GM10248 (cell line): ENCODE data around the gene RGS19.

ENCODE experiments used
- CTCF ChIA-PET: fragments of 300-600 bp; sonication (Branson Sonifier 250); formaldehyde crosslinking; extraction: SDS; loops from one replicate; lab custom pipeline; 2021; ENCODE audit warnings: antibody characterized with exemption; lab: Yijun Ruan, JAX
- POLR2A ChIA-PET: fragments of 350-650 bp; sonication (Branson Sonifier 250); formaldehyde crosslinking; extraction: SDS; loops from one replicate; lab custom pipeline; 2020; ENCODE audit warnings: antibody characterized with exemption; lab: Yijun Ruan, JAX
- DNase-seq: peaks from one replicate; pipeline ENCODE4 v3.0.0; 2012; ENCODE audit errors: extremely low spot score
- TF ChIP-seq, protein P1 (sequence below): IDR thresholded peaks from 2 replicates; pipeline ENCODE4 v1.5.1; 2012; ENCODE audit warnings: mild to moderate bottlenecking, low read depth; ENCODE audit errors: extremely low read depth, missing control alignments, control extremely low read depth

RGS19 gene

DNA sequence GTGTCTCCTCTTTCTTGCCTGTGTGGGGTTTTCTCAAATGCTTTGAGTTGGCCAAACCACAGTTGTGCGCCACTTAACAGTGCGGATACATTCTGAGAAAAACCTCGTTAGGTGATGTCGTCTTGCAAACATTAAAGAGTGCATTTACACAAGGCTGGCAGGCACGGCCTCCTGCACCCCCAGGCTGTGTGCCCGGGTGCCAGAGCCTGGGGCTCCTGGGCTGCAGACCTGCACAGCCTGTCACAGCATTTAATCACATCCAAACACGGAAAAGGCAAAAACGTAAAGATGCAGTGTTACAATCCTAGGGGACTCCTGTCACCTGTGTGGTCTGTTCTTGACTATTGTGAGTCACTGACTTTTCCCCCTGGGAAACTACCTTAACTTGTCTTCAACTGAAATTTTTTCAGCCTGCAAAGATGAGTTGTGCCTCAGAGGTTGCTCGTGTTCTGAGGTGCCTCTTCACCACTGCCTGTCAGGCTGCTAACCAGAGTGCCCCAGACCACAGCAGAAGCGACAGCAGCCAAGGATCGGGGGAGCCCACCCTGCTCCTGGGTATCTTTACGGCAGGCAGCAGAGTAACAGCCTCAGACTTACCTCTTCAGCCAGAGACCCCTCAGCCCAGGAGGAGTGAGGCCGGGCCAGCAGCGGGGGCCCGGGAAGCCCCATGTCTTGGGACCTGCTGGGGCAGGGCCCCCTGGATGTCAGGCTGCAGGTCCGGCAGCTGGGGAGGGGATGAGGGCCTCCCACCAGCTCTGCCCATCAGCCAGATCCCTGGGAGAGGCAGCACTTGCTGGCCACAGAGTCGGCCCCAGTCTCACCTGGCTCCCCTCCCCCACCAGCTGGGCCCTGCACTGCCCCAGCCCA, 44.0 kb downstream of the RGS19 start:
- DNase-seq = peak; percentile 51
- ChIA-PET POLR2A (interaction anchor here (1.2 to 2.5 kb wide), 2 partner anchors 8 to 19 kb away, joined by 3 to 8 read pairs; no protein-coding TSS in a partner anchor), CTCF (interaction anchor here (1.3 to 6.4 kb wide), 4 partner anchors 7 to 53 kb away, joined by 3 to 116 read pairs (median 20); partner anchors contain the start of genes PRPF6 and SAMD10)
- TF ChIP-seq, protein P1, sequence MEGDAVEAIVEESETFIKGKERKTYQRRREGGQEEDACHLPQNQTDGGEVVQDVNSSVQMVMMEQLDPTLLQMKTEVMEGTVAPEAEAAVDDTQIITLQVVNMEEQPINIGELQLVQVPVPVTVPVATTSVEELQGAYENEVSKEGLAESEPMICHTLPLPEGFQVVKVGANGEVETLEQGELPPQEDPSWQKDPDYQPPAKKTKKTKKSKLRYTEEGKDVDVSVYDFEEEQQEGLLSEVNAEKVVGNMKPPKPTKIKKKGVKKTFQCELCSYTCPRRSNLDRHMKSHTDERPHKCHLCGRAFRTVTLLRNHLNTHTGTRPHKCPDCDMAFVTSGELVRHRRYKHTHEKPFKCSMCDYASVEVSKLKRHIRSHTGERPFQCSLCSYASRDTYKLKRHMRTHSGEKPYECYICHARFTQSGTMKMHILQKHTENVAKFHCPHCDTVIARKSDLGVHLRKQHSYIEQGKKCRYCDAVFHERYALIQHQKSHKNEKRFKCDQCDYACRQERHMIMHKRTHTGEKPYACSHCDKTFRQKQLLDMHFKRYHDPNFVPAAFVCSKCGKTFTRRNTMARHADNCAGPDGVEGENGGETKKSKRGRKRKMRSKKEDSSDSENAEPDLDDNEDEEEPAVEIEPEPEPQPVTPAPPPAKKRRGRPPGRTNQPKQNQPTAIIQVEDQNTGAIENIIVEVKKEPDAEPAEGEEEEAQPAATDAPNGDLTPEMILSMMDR = no peak

GRCh38 chr20:64033981-64034493, 45.3 kb downstream of the RGS19 start:
- TF ChIP-seq, protein P1 = no peak
- ChIA-PET CTCF (interaction anchor here (1.1 to 2.6 kb wide), 3 partner anchors 45 to 86 kb away, joined by 3 to 12 read pairs (median 4); partner anchors contain the start of genes PRPF6 and SAMD10), POLR2A (interaction anchor here (0.7 kb wide), 1 partner anchor 42 kb away, joined by 3 read pairs; no protein-coding TSS in a partner anchor)
- DNase-seq = no peak

DNA sequence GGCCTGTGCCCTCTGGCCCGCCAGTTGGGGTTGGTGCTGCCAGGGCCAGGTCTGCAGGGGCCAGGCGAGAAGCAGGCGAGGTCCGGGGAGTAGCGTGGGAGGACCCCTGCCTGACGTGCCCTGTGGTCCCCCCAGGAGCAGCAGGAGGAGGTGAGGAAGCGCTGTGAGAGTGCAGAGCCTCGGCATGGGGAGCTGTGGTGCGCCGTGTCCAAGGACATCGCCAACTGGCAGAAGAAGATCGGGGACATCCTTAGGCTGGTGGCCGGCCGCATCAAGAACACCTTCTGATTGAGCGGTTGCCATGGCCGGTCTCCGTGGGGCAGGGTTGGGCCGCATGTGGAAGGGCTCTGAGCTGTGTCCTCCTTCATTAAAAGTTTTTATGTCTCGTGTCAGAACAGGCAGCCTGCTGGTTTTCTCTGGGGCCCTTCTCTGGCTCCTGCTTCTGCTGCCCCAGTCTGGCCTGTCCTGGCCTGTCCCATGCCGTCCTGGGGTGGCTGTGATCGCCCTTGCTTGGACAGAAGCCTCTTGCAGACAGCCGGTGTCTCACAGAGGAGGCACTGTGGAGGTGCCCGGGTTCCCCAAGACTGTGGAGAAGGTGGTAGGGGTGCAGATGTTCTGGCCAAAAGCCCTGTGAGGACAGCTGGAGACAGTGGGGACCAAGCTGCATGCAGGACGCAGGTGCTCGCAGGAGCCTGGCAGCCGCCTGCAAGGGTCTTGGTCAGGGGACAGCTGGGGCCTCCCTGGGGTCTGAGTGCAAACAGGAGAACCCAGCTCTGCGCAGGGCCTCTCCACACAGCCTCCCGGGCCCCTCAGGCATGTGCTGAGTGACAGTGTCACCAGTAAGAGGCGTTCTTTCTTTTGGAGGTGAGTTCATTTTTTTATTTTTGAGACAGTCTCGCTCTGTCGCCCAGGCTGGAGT, 46.4 kb downstream of the RGS19 start:
- DNase-seq = no peak
- ChIA-PET POLR2A (no interaction called here), CTCF (interaction anchor here (1.0 to 2.6 kb wide), 4 partner anchors 24 to 87 kb away, joined by 3 to 12 read pairs (median 4); partner anchors contain the start of genes PRPF6 and SAMD10)
- TF ChIP-seq, protein P1 = no peak

GRCh38 chr20:64031822-64032314, 47.5 kb downstream of the RGS19 start:
- TF ChIP-seq, protein P1 = no peak
- CTCF ChIA-PET = interaction anchor here (0.9 to 1.5 kb wide), 3 partner anchors 25 to 52 kb away, joined by 3 to 6 read pairs (median 3); no protein-coding TSS in a partner anchor
- no peak for DNase-seq
- POLR2A ChIA-PET = no interaction called here

DNA sequence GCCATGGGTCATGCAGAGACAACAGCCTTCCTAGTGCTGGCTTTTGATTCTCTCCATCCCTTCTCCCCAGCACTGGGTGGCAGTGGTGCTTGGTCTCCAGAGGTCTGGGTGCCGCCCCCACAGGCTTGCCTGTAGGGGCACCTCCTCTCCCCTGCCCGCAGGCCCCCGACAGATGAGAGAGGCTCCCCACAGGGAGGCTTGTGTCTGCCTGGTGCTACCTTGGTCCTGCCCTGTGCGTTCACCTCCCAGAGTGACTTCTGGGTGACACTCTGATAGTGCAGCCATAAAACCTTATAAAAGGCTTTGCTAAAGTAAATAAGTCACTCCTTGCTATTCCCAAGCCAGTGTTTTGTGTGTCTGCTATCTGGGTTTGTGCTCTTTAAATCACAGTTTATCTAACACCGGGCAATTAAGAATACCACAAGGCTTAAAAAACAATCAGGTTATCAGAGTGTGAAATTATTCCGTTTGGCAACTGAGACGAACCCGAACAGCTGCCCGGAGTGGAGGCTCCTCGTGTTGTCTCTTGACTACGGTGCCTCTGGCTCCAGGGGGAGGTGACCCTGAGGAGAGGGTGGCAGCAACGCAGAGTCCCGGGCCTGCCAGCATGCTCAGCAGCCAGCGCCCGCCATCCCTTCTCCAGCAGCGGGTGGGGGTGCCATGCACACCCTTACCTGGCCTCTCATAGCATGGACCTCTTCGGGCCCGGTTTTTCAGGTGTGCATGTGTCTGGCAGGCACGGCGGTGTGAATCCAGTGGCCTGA, 48.8 kb downstream of the RGS19 start:
- TF ChIP-seq, protein P1 = no peak
- CTCF ChIA-PET = interaction anchor here (0.8 to 1.5 kb wide), 2 partner anchors 27 to 50 kb away, joined by 4 to 6 read pairs; no protein-coding TSS in a partner anchor
- DNase-seq = no peak
- POLR2A ChIA-PET = interaction anchor here (0.7 kb wide), 2 partner anchors 17 to 87 kb away, joined by 3 to 6 read pairs; no protein-coding TSS in a partner anchor
